GM18858 (cell line): Measurements from ENCODE around the gene MMD2.
"Not testable (repeated sequence)": the region's sequence is repeated elsewhere in the genome, so short reads cannot be mapped to it uniquely, and the experiment has no call there.

Experiments
- ATAC-seq: cut with Tn5 transposase; IDR thresholded peaks from one replicate; pipeline ENCODE4 v1.9.1; 2021; ENCODE audit not compliant: unreplicated experiment

MMD2 gene

GRCh38 chr7:4895766-4896165 is 63.2 kb downstream of the MMD2 start:
- ATAC-seq: no peak

GRCh38 chr7:4894482-4894881 is 64.5 kb downstream of the MMD2 start:
- ATAC-seq: no peak

- no peak for ATAC-seq
Observed at GRCh38 chr7:4893929-4894475, 65.0 kb downstream of the MMD2 start.

GRCh38 chr7:4893188-4893587 is 65.8 kb downstream of the MMD2 start:
- not testable (repeated sequence) for ATAC-seq

GRCh38 chr7:4891522-4891921 is 67.5 kb downstream of the MMD2 start:
- ATAC-seq: not testable (repeated sequence)

GRCh38 chr7:4889682-4890081 is 69.3 kb downstream of the MMD2 start:
- no peak for ATAC-seq

- no peak for ATAC-seq
Observed at GRCh38 chr7:4888161-4888560, 70.8 kb downstream of the MMD2 start.

GRCh38 chr7:4886671-4887070 is 72.3 kb downstream of the MMD2 start:
- no peak for ATAC-seq

GRCh38 chr7:4885317-4885807 is 73.6 kb downstream of the MMD2 start:
- ATAC-seq: no peak

GRCh38 chr7:4884164-4884563 is 74.8 kb downstream of the MMD2 start:
- no peak for ATAC-seq

- no peak for ATAC-seq
Observed at GRCh38 chr7:4883372-4884144, 75.4 kb downstream of the MMD2 start, which contains the start of gene RADIL. Gene RADIL, minus strand, starts transcription at chr7:4883716. Its CDS starts 5,577 bp downstream, at chr7:4878139.

GRCh38 chr7:4883033-4883371 is 76.0 kb downstream of the MMD2 start:
- no peak for ATAC-seq

- ATAC-seq: no peak
Observed at GRCh38 chr7:4882169-4883032, 76.6 kb downstream of the MMD2 start.

- no peak for ATAC-seq
Observed at GRCh38 chr7:4880218-4880617, 78.8 kb downstream of the MMD2 start.

GRCh38 chr7:4879396-4880081 is 79.4 kb downstream of the MMD2 start:
- ATAC-seq: no peak

GRCh38 chr7:4878336-4879335 is 80.4 kb downstream of the MMD2 start:
- no peak for ATAC-seq

GRCh38 chr7:4876586-4876985 is 82.4 kb downstream of the MMD2 start:
- ATAC-seq: no peak

- no peak for ATAC-seq
Observed at GRCh38 chr7:4875391-4875790, 83.6 kb downstream of the MMD2 start.

- ATAC-seq: no peak
Observed at GRCh38 chr7:4873071-4873944, 85.7 kb downstream of the MMD2 start.
